HG03442 (cell line): ENCODE results near the gene PSMG4.

ENCODE experiments used
- ATAC-seq: cut with Tn5 transposase; IDR thresholded peaks from one replicate; pipeline ENCODE4 v1.9.1; 2021; ENCODE audit warnings: mild to moderate bottlenecking, moderate library complexity; ENCODE audit not compliant: unreplicated experiment

PSMG4 gene

DNA sequence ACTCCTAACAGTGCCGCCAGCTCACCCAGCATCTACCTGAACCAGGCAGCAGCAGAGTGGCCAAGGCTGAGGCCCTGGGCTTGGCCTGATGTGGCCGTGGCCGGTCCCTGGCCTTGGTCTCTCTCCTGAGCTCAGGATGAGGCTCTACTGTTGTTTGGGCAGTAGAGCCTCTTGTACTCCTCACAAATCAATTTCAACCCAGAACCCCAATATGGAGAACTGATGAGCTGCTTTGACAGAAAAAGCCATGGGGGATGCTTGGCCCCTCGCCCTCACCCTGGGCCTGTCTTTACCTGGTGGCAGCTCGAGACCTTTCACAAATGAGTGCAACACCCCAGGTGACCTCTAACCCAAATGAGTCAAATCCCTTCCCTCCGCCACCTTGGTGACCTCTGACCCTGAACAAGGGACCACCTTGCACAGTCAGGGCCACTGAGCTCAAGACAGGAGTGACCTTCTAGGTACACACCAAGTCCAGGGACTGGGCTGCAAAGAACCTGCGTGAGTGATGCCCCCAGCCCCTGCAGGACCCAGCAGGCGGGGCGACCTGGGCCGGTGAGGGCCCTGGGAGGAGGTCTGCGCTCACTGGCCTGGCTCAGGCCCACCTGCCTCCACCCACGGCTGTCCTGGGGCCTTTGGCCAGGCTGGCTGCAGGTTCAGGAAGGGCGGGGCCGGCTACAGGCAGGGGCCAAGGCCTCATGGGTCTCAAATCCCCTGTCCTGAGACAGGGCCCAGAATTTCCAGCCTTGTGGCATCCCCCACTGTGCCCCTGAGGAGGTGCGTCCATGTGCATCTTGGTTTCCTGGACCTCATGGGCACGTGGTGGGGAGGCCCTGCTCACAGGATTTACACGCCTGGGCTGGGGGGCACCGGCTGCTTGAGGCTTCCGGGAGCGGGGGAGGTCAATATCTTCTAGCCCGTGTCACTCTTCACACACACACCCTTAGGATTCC is 30.2 kb downstream of the PSMG4 start:
- no peak for ATAC-seq

DNA sequence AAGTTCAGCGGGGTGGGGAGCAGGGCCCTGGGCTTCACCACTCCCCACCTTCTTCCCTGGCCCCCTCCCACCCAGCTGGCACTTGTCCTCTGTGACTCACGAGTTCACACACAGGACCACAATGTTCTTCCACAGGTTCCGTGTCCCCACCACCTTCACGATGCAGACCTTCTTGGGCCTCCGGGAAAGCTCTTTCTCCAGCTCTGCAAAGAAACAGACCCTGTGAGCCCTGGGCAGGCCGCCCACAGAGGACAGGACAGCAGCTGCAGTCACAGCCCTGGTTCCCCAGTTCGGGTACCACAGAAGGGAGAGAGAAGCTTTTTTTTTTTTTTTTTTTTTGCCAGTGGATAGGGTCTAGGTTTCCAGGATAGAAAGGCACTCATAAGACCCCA is 30.9 kb downstream of the PSMG4 start:
- ATAC-seq = no peak

DNA sequence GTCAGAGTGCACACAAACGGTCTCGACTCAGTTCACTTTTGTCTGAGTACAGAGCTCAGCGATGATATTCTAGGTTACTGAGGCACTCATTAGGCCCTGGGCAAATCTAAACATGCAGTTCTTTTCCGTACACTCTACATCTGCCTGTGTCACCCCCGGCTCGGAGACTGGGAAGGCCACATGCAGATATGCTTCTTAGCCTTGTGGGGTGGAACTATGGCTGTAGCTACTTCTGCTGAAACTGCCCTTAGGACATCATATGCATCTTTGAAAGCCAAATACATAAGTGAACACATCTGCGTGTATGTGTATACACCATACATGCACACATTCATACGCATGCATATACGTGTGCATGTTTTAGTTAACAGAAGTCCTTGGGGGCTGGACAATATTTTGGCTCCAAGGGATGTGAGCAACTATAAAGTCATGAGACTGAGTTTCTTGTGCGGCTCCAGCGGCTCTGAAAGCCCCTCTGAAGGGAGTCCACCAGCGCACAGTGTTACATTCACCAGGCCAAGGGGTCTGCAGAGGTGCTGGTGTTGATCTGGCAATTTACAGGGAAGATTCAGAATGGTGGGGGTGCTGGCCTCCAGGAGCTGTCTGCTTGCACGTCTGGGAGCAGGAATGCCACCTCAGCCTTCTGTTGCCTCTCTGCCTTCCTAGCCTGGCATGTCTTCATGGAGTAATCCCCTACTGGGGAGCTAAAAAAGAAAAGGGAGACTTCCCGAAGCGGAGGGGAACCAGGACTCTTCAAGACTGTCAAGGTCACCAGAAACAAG is 31.6 kb downstream of the PSMG4 start:
- no peak for ATAC-seq

DNA sequence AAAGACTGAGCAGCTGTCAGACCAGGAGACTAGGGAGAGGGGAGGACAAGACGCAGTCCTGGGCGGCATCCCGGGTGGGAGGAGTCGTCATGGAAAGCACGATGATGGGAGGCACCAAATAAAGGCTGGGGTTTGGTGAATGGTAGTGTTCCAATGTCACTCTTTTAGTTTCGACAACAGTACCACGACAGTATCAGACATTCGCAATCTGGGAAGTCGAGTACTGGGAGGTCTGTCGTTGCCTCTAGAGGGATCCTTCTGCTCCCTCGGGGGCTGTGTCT is 32.1 kb downstream of the PSMG4 start:
- no peak for ATAC-seq

DNA sequence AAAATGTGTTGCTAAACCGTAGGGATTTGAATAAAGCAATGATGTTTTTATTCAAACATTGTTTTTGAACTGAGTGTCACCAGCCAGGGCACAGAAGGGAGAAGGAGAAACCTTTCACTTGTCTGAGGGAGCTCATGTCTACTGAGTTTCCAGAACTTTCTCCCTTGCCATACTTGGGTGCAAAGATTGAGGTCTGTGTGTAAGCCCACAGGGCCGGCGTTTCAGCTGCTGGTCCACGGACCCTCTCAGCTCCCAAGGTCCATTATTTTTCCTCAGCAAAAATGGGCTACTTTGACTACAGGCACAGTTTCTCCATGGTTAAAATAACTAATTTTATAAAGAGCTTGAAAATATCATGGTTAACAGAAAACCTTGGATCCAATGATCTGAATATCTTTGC is 32.6 kb downstream of the PSMG4 start:
- no peak for ATAC-seq

DNA sequence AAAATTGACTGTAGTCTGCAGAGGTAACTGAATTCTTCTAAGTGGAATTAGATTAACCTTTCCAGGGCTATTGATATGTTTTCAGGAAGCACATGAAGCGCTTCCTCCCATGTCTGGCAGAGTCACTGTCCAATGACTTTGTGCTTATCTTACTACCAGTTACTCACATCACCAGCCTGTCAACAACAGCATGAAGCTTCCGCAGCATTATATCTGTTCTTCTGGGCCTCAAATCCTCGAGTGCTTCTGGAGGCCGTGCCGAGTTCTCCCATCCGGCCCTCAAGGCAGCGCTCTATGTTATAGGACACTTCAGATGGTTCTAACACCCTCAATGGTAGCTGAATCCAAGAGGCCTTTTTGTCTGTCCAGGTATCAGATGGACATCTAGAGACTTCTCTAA is 33.2 kb downstream of the PSMG4 start:
- ATAC-seq = no peak

DNA sequence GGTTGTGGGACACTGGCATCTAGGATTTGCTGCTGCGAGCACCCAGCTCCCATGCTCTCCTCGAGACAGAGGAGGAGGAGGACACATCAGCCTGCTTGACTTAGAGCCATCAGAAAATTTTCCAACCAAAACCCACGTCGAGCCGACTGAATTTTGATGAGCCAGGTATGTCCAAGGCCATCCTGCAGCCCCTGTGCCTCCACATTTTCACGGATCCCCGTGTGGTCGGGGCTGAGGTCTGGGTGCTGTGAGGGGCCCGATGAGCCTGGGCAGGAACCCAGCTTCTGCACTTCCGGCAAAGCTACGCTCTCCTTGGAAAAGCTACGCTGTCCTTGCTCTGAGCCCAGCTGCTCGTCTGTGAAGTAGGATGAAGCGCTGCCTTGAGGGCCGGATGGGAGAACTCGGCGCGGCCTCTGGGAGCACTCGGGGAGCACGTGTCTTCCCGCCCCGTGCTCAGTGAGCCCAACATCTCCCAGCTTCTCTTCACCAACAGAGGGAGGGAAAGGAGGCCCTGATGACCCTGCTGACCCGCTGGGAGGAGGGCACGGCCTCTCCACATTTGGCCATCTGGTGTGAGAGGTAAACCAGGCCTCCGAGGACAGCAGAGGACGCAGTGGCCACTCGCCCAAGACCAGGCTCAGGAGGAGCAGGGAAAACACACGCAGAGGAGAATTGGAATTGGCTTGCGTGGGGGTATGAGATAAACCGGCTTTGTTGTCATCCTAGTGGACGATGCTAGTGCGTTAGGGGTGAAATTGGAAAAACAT is 33.9 kb downstream of the PSMG4 start:
- ATAC-seq = no peak

DNA sequence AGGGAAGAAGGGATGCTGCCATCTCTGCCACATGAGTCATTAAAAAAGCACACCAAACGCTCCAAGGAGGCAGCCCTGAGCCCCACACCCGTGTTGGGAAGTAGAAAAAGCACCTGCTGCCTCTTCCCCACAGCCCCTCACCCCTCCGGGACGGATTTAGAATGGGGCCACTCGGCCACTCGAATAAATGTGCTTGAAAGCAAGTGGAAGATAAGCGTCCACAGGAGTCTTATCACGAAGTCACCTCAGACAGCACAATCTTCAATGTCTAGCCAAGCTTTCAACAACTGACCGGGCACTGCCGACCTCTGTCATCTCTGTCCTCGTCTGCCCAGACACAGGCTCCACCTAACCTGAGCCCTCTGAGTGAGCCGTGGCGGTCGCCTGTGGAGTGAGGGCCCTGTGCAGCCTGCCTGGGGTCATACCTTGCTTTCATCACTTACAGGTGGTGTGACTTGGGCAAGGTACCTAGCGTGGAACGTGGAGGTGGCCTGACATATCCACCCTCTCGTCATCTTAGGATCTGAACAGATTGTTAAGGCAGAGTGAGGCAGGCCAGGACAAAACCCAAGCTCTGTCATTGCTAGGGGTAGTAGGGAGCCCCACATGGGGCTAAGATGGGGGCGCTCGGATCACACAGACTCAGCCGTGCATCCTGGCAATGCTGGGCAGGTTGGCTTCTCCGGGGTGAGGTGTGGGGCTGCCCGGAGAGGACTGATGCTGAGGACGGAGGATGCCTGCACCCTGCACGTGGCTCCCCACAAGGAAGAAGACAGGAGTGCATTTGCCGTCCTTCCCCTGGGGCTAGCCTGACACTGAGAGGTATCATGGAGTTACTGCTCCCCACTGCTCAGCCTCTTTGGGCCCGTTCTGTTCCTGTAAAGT is 34.8 kb downstream of the PSMG4 start:
- ATAC-seq = no peak

DNA sequence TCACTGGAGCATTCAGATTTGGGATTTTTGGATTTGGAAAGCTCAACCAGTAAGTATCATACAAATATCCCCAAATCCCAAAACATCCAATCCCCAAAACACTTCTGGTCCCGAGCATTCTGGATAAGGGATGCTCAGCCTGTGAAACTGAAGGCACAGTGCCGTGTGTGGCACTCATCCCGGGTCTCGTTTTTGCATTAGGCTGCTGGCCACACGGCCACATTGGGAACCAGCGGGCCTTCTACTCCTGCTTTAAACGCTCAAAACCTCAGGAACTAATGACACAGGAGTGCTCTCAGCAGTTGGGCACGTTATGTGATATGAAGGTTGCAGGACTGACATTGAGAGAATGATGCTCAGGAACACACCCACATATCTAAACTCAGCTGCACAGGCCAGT is 35.6 kb downstream of the PSMG4 start:
- ATAC-seq = no peak

DNA sequence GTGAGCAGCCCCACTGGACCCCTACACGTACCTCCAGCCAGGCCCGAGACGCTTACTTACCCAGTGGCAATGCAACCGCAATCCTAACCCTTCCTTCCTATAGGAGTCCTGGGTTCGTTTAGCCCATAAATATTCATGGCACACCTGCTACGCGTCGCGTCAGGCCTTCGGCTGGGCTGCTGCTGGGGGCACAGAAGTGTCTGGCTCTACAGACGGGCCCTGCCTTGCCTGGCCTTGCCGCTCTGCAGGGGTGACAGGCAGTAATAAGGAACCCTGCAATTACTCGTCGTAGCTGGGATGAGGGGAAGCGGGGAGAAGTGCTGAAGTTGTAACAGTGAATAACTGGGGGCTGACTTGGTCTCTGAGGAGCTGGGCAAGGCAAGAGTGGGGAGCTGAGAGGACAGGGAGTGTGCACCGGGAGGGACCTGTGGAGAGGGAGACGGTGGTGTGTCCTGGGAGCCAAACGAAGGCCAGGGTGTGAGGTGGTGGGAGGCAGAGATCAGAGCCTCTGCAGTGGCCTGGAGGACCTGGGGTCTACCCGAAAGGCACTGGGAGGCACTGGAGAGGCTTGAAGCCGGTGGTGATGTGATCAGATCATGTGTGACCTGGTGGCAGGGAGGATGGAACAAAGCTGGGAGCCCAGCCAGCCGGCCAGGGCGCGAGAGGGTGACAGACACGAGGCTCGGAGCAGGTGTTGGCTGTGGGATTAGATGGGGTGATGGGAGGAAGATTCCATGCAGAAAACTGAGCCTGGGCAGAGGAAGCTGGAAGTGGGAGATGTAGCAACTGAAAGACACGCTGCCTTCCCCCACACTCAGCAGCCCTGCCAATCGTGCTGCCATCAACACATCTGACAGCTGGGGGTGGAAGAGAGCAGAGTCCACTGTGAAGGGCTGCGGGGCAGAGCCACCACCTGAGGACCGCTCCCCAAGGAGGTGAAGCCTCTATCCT is 36.4 kb downstream of the PSMG4 start:
- no peak for ATAC-seq

DNA sequence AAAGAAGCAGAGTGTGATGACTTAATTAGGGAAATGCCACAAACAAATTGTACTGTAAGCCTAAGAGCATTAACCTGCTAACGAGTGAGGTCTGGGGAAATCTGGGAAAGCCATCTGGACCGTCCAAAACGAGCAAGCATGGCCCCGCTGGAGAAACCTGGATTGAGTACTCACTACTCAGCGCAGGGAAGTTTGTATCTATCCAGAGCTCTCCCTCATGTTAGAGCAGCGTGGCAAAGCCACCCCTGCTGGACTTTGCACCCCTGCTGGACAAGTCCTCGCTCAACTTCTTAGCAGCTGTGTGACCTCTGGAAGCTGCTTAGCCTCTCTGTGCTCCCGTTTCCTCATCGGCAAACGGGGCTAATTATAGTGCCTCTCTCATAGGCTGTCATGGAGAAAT is 37.3 kb downstream of the PSMG4 start:
- no peak for ATAC-seq

DNA sequence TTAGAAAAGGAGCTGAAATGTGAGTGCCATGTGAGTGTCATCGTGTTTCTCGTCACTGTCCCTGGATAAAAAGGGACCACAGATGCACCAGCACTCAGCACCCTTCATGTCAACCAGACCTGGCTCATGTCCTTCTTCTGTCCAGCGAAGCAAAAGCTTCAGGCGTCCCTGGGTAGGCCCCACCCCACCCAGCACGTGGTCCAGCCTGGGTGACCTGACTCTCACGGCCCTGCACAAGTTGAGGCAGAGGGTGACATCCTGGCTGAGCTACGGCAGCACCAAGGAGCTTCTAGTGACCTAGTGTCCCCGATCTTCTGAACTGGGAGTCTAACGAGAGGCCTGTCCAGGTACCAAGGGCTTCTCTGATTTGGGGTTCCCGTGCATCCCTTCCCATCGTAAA is 37.8 kb downstream of the PSMG4 start:
- no peak for ATAC-seq

DNA sequence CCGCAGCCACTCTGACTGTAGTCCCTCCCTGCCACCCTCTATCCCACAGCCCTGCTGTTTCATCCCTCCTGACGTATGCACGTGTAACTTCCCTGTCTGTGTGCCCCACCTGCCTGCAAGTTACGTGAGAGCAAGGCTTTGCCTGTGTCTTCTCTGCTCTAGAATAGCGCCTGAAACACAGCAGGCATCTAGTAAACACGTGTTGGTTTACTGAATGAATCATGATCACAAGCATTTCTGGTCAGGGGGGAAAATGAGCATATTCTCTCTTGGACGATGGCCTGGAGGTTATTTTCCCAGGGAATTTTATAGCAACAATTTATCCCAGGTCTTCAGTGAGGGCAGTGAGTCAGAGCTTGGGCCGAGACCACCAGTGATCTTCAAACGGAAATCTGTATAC is 38.3 kb downstream of the PSMG4 start:
- ATAC-seq = no peak

DNA sequence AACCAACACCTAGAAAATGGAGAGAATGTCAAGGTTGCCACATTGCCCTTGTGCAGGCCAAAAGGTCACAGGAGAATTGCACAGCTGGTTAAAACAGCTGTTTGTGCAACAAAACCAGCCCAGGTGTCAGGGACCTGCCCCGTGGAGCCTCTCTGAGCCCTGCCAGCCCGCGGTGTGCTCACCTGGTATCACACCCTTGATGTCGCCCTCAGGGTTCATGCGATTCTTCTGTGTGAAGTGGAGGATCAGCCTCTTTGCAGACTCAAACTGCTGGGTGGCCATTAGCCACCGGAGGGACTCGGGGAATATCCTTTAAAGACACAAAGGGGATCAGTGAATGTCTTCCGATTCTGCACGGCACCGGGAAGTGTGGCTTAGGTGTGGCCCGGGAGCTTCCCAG is 39.2 kb downstream of the PSMG4 start:
- ATAC-seq = no peak

DNA sequence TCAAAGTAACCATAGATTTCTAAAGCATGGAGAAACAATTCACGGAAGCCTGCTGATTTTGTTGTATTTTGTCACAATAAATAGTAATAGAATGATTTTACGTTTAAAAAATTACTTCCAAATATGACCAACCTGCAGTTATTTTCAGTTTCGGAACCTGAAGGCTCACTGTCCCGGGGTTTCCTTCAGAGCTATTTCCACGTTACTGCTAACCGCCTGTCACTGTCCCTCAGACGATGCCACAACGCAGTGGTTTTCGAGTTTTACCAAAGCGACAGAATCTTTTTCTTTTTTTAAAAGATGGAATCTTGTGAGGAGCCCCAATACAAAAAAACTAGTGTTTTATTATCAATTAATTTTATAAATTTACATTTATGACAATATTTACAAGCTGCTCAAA is 40.5 kb downstream of the PSMG4 start:
- no peak for ATAC-seq

DNA sequence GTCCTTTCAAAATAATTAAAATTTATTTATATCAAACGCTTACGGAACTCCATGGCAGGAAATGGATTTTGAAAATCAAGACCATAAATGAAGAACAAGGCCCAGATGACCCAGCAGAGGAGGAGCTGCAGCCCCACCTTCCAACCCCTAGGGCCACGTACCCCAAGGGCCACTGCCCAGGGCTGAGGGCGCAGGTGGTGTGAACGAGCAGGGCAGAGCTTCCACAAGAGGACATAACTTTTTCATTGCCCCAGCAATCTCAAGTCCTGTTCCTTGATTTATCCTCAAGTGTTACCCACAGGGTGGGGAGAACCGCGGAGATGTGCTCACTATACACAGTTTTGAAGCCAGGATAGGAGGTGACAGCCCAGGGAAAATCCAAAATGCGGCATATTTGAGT is 42.8 kb downstream of the PSMG4 start:
- no peak for ATAC-seq

DNA sequence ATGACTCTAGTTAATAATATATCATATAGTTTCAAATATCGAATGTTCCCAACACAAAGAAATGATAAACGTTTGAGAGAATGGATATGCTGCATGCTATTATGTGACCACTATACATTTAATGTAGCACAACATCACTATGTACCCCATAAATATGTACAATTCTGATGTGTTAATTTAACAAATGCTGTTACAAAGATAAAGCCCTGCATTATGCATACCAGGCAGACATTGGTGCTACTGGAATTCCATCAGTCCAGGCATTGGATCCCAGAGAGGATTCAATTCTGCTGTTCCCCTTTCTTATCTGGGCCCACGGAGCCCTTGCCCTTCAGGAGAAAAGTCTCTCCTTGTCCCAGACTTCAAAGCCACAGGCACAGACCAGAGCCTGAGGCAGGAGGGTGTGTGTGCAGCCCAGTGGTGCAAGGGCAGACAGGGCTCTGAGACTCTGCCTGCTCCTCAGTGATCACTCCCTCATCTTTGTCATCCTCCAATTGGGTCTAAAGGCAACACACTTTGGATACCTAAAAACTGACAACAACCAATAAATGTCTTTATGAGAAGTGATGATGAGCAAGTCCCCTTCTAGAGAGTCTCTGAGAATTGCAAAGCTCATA is 45.2 kb downstream of the PSMG4 start:
- no peak for ATAC-seq

DNA sequence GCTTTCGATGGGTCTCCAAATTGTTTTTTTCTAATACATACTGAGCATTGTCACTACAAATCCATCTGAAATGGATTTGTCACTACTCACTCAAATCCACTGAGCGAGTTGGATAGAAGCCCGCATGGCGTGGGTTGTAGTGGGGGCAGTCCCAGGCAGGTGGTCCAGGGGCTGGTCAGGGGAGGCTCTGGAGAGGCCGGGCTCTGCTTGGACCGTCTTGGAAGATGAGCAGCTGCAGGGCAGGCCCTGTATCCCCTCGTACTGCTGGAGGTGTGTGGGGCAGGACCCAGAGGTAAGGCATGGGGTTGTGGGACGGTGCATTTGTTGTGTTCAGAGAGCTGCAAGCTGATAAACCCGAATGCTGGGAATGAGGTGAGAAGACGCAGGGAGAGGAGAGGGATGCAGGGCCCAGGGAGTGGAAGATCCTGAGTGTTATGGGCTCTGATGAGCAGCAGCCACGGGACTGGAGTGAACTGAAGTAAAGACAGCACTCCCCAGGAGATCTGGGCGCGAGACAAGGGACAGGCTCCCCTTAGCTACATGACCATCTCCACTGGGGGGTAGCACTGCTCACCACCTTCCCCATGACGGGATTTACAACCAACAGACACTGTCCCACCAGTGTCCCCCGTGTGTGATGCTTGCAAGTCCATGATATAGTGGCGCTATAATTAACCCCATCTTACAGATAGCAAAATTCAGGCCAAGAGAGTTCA is 45.9 kb downstream of the PSMG4 start:
- no peak for ATAC-seq

DNA sequence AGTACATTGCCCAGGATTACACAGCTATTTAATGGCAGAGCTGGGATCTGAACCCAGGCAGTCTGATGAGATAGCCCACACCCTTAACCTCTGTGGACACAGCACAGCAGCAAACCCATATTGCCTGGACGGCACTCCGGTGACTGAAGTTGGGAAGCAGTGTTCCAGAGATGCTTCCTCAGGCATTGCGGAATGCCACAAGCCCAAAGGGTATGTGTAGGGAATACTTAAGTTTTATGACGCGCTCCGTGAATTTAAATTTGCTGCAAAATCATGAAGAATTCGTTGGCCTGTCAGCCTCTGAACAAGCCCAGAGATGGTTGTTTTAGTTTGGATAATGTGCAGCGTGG is 46.4 kb downstream of the PSMG4 start:
- ATAC-seq = no peak
